HepG2 (cell line): ENCODE results near the gene NENF. TPM values are rescaled to one million over a fixed set of nuclear protein-coding genes. Genes with fewer than 3 reads are reported as not detected.

ENCODE experiments used
- ATAC-seq: fragments of 200-7000 bp; cut with Tn5 transposase; 3 replicates; pipeline ENCODE4 v1.9.1; 2020; ENCODE audit warnings: mild to moderate bottlenecking, moderate library complexity
- BruUV-seq: library from RNA; stranded (reverse); fragments of 400-500 nt; replicated peaks from 2 replicates; lab custom pipeline; 2021; lab: Mats Ljungman, UMichigan
- CTCF ChIA-PET: fragments of 300-600 bp; formaldehyde crosslinking; extraction: SDS; loops from one replicate; lab custom pipeline; 2021; ENCODE audit warnings: low total read pairs, inconsistent platforms, low intra/inter-chr PET ratio; lab: Yijun Ruan, JAX
- POLR2A ChIA-PET: fragments of 350-600 bp; sonication (Branson Sonifier 250); formaldehyde crosslinking; loops from one replicate; lab custom pipeline; 2020; ENCODE audit warnings: antibody characterized with exemption, inconsistent platforms; lab: Yijun Ruan, JAX
- DNase-seq: peaks from one replicate; pipeline ENCODE4 v3.0.0-alpha.2; 2015; ENCODE audit warnings: low spot score
- FAIRE-seq: peaks from 3 replicates; lab custom pipeline; 2011; peaks lifted over from hg19 to GRCh38; lab: Jason Lieb, UNC
- H2AFZ ChIP-seq: one replicate; pipeline ENCODE4 v1.6.1; 2011; ENCODE audit warnings: low read length, inconsistent platforms
- H3K27ac ChIP-seq: fragments of 300-600 bp; 3 replicates; pipeline ENCODE4 v1.8.0; 2011; ENCODE audit warnings: mixed run types, mild to moderate bottlenecking, mixed read lengths, low read length, inconsistent platforms; ENCODE audit not compliant: insufficient read depth; ENCODE audit errors: extremely low read length
- H3K27me3 ChIP-seq, 2 experiments: fragments of 200-600 bp in 1 of 2; 2 replicates in 1 of 2; 3 replicates in 1 of 2; pipeline versions ENCODE4 v1.6.0 to v1.8.0; 2011; ENCODE audit warnings: low read length in 2 of 2, mild to moderate bottlenecking in 2 of 2, moderate library complexity in 2 of 2, inconsistent platforms in 1 of 2; ENCODE audit not compliant: insufficient read depth in 2 of 2, control insufficient read depth in 1 of 2
- H3K36me3 ChIP-seq, 2 experiments: fragments of 200-600 bp in 1 of 2; replicated peaks in 1 of 2; 2 replicates in 1 of 2; 3 replicates in 1 of 2; pipeline versions ENCODE4 v1.5.1 to v1.8.0; 2011; ENCODE audit warnings: low read length in 2 of 2, inconsistent platforms in 1 of 2; ENCODE audit not compliant: insufficient read depth in 2 of 2, control insufficient read depth in 1 of 2
- H3K4me1 ChIP-seq: 2 replicates; pipeline ENCODE4 v1.5.1; 2012; ENCODE audit warnings: low read length, inconsistent platforms; ENCODE audit not compliant: insufficient read depth
- H3K4me2 ChIP-seq: 2 replicates; pipeline ENCODE4 v1.6.0; 2011; ENCODE audit warnings: low read depth, low read length, inconsistent platforms
- H3K4me3 ChIP-seq, 3 experiments: fragments of 200-600 bp in 1 of 3; sonication (generic), shearing (Covaris generic) in 1 of 3; replicated peaks in 1 of 3; 2 replicates each; pipeline ENCODE4 v1.5.1; 2011 to 2016; ENCODE audit warnings: low read length in 3 of 3, inconsistent platforms in 2 of 3, low read depth in 2 of 3, mild to moderate bottlenecking in 2 of 3, control low read depth in 1 of 3, mixed read lengths in 1 of 3; ENCODE audit not compliant: insufficient read depth in 1 of 3
- H3K79me2 ChIP-seq: one replicate; pipeline ENCODE4 v1.6.1; 2011; ENCODE audit warnings: low read length, inconsistent platforms; ENCODE audit not compliant: insufficient read depth
- H3K9ac ChIP-seq: 2 replicates; pipeline ENCODE4 v1.6.0; 2011; ENCODE audit warnings: mild to moderate bottlenecking, low read depth, low read length, inconsistent platforms; ENCODE audit not compliant: insufficient read depth
- H3K9me3 ChIP-seq: 2 replicates; pipeline ENCODE4 v1.5.1; 2012; ENCODE audit warnings: mild to moderate bottlenecking, low read length
- H4K20me1 ChIP-seq: 2 replicates; pipeline ENCODE4 v1.6.0; 2011; ENCODE audit warnings: inconsistent platforms, mild to moderate bottlenecking, low read length, moderate library complexity; ENCODE audit not compliant: insufficient read depth
- CTCF ChIP-seq: sonication (generic); formaldehyde crosslinking; IDR thresholded peaks from 2 replicates; pipeline ENCODE4 v1.5.0; 2020; ENCODE audit warnings: mild to moderate bottlenecking, missing genetic modification reagents, moderate library complexity
- EED ChIP-seq: sonication (generic); formaldehyde crosslinking; IDR thresholded peaks from 2 replicates; pipeline ENCODE4 v1.5.0; 2020; ENCODE audit warnings: mild to moderate bottlenecking, missing genetic modification reagents
- ONECUT2 ChIP-seq: sonication (generic); formaldehyde crosslinking; IDR thresholded peaks from 2 replicates; pipeline ENCODE4 v1.4.0; 2020; ENCODE audit warnings: missing genetic modification reagents
- SMC3 ChIP-seq: IDR thresholded peaks from 2 replicates; pipeline ENCODE4 v1.6.1; 2011; ENCODE audit warnings: low read length, improper control_type of control experiment
- STAG1 ChIP-seq: sonication (generic); formaldehyde crosslinking; IDR thresholded peaks from 2 replicates; pipeline ENCODE4 v1.4.0; 2020; ENCODE audit warnings: missing genetic modification reagents
- TIGD3 ChIP-seq: sonication (generic); formaldehyde crosslinking; IDR thresholded peaks from 2 replicates; pipeline ENCODE4 v1.5.1; 2020; ENCODE audit warnings: mild to moderate bottlenecking, missing genetic modification reagents, borderline replicate concordance
- ZNF33A ChIP-seq: sonication (generic); formaldehyde crosslinking; IDR thresholded peaks from 2 replicates; pipeline ENCODE4 v1.5.1; 2020; ENCODE audit warnings: missing genetic modification reagents, mild to moderate bottlenecking, moderate library complexity, borderline replicate concordance
- ZNF343 ChIP-seq: sonication (generic); formaldehyde crosslinking; IDR thresholded peaks from 2 replicates; pipeline ENCODE4 v1.4.0; 2020; ENCODE audit warnings: mild to moderate bottlenecking, missing genetic modification reagents
- ZNF75D ChIP-seq: sonication (generic); formaldehyde crosslinking; IDR thresholded peaks from 2 replicates; pipeline ENCODE4 v1.8.1; 2023; ENCODE audit warnings: missing genetic modification reagents, mild to moderate bottlenecking, borderline replicate concordance
- WGBS: methylation state at CpG from one replicate; pipeline ENCODE4 v1.1.6; 2017; ENCODE audit warnings: low lambda C conversion rate; 5-methylcytosine and 5-hydroxymethylcytosine counted together
- in situ Hi-C: cut with HindIII; loops from 2 replicates; pipeline ENCODE4 v1.10.0; 2017; ENCODE audit warnings: low pct_unique_long_range_greater_than_20kb; ENCODE audit not compliant: extremely low pct_ligation_motif_present
- intact Hi-C: fragments of 100-400 bp; cut with micrococcal nuclease; formaldehyde crosslinking; loops from one replicate; pipeline ENCODE4 v1.10.0; 2022; ENCODE audit not compliant: unreplicated experiment
- polyA plus RNA-seq, 8 experiments: library from polyadenylated mRNA; depleted of rRNA in 3 of 8; stranded (reverse) in 7 of 8; unstranded in 1 of 8; fragments of >200 nt; fragmentation: Illumina TruSeq in 4 of 8; extraction: Trizol in 4 of 8; gene quantifications; 2 replicates each; pipeline versions ENCODE4 v1.2.1 to v1.2.3, GENCODE V29; 2011 to 2016; ENCODE audit warnings: low read depth in 4 of 8, missing spikeins in 1 of 8, mixed read lengths in 1 of 8; ENCODE audit not compliant: insufficient read depth in 1 of 8
- total RNA-seq, 5 experiments: library from RNA; depleted of rRNA; stranded (reverse); fragments of >200 nt; fragmentation: Illumina TruSeq; extraction: Trizol; gene quantifications; 2 replicates each; pipeline ENCODE4 v1.2.3, GENCODE V29; 2016; ENCODE audit warnings: low read depth in 1 of 5

Gene NENF
- total and polyA plus RNA-seq, 2 of the 13 experiments (the other 11 are each of a cell fraction or from before 2014, with no cell fraction given): 31.7 to 40.4 TPM

- TF ChIP-seq ZNF75D (CRISPR knock-in tag): no peak
- no peak for TF ChIP-seq TIGD3 (CRISPR knock-in tag)
- 0 out of 2 replicates have a peak, but pooled peaks have one; percentile 21 for TF ChIP-seq ZNF33A (CRISPR knock-in tag)
- peak; percentile 100 for TF ChIP-seq ZNF343 (CRISPR knock-in tag)
- TF ChIP-seq SMC3: 0 out of 2 replicates have a peak, but pooled peaks have one; percentile 9
- peak; percentile 47 for TF ChIP-seq CTCF
- no peak for TF ChIP-seq EED (CRISPR knock-in tag)
- TF ChIP-seq STAG1 (CRISPR knock-in tag): peak; percentile 45
- no peak for TF ChIP-seq ONECUT2 (CRISPR knock-in tag)
- peaks cover 12% of the 10 kb centered on the region; the same call in 1 of the 2 replicates for H3K4me1 ChIP-seq
- no peak overlapping the region for H3K4me2 ChIP-seq
- no peak overlapping the region for H3K4me3 ChIP-seq
- no peaks in the 10 kb centered on the region for H4K20me1 ChIP-seq
- 6% methylated on average over 6 of the region's 8 CpGs for WGBS
- intact Hi-C loops (loop anchor here (2.0 to 5.0 kb wide), 3 partner anchors 91 to 395 kb away; no protein-coding TSS in a partner anchor), in situ Hi-C loops (loop anchor here (5.0 to 10.0 kb wide), 2 partner anchors 93 to 396 kb away; no protein-coding TSS in a partner anchor)
- BruUV-seq: no TSS peak
- POLR2A ChIA-PET: no interaction called here
- no peak overlapping the region for H3K27ac ChIP-seq
- H3K36me3 ChIP-seq: no peaks in the 10 kb centered on the region
- no peaks in the 10 kb centered on the region for H3K79me2 ChIP-seq
- no peak for FAIRE-seq
- CTCF ChIA-PET: no interaction called here
- peaks cover 10% of the 10 kb centered on the region; the same call in 1 of the 2 replicates for H3K9me3 ChIP-seq
- ATAC-seq: no peak
- no peak overlapping the region for H3K9ac ChIP-seq
- peaks cover 0 to 4% of the 10 kb centered on the region in 2 experiments; a peak in 1 of 5 replicates for H3K27me3 ChIP-seq
- H2AFZ ChIP-seq: no peak overlapping the region
- DNase-seq: peak; percentile 23
Measured at GRCh38 chr1:212457740-212458338, 25.1 kb downstream of the NENF start.
